Kidney (tissue), 14 donors: Measurements from ENCODE around the gene ABI1. TPM values are rescaled to one million over a fixed set of nuclear protein-coding genes. Genes with fewer than 3 reads are reported as not detected.

Experiments used
- DNase-seq, 5 donors: peaks; one replicate each; pipeline ENCODE4 v3.0.0-alpha.2; 2013 to 2020
- FAIRE-seq: peaks from 2 replicates; lab custom pipeline; 2012; peaks lifted over from hg19 to GRCh38; lab: Jason Lieb, UNC
- H3K27ac ChIP-seq, 2 donors: one replicate each; pipeline ENCODE4 v1.7.0; 2013; ENCODE audit warnings: low read depth in 2 of 2, low read length in 2 of 2, inconsistent platforms in 1 of 2
- H3K27me3 ChIP-seq: one replicate; pipeline ENCODE4 v1.7.1; 2013; ENCODE audit warnings: low read length, inconsistent platforms; ENCODE audit not compliant: control insufficient read depth, insufficient read depth
- H3K36me3 ChIP-seq, 3 donors: one replicate each; pipeline versions ENCODE4 v1.7.0 to v1.7.1; 2013; ENCODE audit warnings: low read length in 3 of 3, control low read depth in 1 of 3, inconsistent platforms in 1 of 3; ENCODE audit not compliant: insufficient read depth in 3 of 3, control insufficient read depth in 2 of 3
- H3K4me1 ChIP-seq, 3 donors: one replicate each; pipeline versions ENCODE4 v1.7.0 to v1.7.1; 2013; ENCODE audit warnings: low read length in 3 of 3, inconsistent platforms in 1 of 3, low read depth in 1 of 3; ENCODE audit not compliant: control insufficient read depth in 2 of 3, insufficient read depth in 2 of 3
- H3K4me3 ChIP-seq, 3 donors: one replicate each; pipeline versions ENCODE4 v1.7.0 to v1.8.1; 2013; ENCODE audit warnings: low read length in 3 of 3, control low read depth in 1 of 3, inconsistent platforms in 1 of 3
- H3K9ac ChIP-seq, 3 donors: one replicate each; pipeline versions ENCODE4 v1.7.0 to v1.7.1; 2013; ENCODE audit warnings: low read length in 3 of 3, control low read depth in 1 of 3, inconsistent platforms in 1 of 3
- H3K9me3 ChIP-seq, 3 donors: one replicate each; pipeline versions ENCODE4 v1.7.0 to v1.7.1; 2013; ENCODE audit warnings: low read length in 3 of 3, control low read depth in 1 of 3, inconsistent platforms in 1 of 3; ENCODE audit not compliant: control insufficient read depth in 2 of 3, insufficient read depth in 1 of 3
- intact Hi-C: fragments of 100-400 bp; cut with DNase I; formaldehyde crosslinking; loops from one replicate; pipeline ENCODE4 v1.11.1; 2022
- polyA plus RNA-seq: library from polyadenylated mRNA; stranded (reverse); fragments of 350-450 nt; fragmentation: Illumina TruSeq; extraction: RNeasy Lipid Tissue Mini Kit (QIAGEN cat#74804); gene quantifications from one replicate; pipeline ENCODE4 v1.2.3, GENCODE V29; 2014; ENCODE audit warnings: low read depth, low replicate concordance; ENCODE audit not compliant: insufficient read depth
- total RNA-seq: library from RNA; stranded (reverse); fragmentation: NEBNext Ultra II Directional; extraction: Animal tissue kit (Norgen Biotek cat#: 25700); gene quantifications from one replicate; pipeline ENCODE4 v1.2.1, GENCODE V29; 2021
- TF ChIP-seq, protein P1 (sequence below): IDR thresholded peaks from 3 replicates; pipeline ENCODE4 v1.5.1; 2012; ENCODE audit warnings: mild to moderate bottlenecking, moderate library complexity, borderline replicate concordance; ENCODE audit not compliant: insufficient read depth; ENCODE audit errors: extremely low read depth
- donor health status: control.
- donor health status: control.
- donor health status: control.
- donor health status: control.
- donor health status: control.
- donor health status: DM: yes; HTN: yes; CAD: no.
- donor health status: Normal renal cell carcinoma (clear cell type).

The ABI1 gene
- total and polyA plus RNA-seq, 2 donors from 2014 or later = 25.7 to 54.1 TPM

DNA sequence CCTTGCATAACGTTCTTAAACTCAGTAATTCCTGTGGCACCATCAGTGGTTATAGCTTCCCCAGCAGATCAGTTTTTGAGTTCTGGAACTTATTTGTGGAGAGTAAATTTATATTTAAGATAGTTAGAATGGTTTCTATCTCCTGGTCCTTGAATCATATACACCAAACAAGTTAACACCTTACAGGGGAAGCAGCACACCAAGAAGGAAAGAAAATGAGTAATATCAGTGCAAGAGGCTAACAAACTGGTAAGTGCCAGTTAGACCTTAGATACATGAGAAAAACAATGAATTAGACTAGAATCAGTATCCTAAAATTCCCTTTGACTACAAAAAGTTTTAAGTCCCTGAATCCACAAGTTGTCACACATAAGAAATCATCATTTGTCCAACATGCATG lies 54.2 kb downstream of the ABI1 start:
- TF ChIP-seq, protein P1, sequence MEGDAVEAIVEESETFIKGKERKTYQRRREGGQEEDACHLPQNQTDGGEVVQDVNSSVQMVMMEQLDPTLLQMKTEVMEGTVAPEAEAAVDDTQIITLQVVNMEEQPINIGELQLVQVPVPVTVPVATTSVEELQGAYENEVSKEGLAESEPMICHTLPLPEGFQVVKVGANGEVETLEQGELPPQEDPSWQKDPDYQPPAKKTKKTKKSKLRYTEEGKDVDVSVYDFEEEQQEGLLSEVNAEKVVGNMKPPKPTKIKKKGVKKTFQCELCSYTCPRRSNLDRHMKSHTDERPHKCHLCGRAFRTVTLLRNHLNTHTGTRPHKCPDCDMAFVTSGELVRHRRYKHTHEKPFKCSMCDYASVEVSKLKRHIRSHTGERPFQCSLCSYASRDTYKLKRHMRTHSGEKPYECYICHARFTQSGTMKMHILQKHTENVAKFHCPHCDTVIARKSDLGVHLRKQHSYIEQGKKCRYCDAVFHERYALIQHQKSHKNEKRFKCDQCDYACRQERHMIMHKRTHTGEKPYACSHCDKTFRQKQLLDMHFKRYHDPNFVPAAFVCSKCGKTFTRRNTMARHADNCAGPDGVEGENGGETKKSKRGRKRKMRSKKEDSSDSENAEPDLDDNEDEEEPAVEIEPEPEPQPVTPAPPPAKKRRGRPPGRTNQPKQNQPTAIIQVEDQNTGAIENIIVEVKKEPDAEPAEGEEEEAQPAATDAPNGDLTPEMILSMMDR = no peak
- Histone ChIP-seq H3K4me3 (no peak overlapping the region), H3K4me1 (peaks cover 0 to 7% (median 4%) of the 10 kb centered on the region in 3 donors), H3K9me3 (no peaks in the 10 kb centered on the region), H3K27me3 (no peaks in the 10 kb centered on the region), H3K27ac (no peak overlapping the region), H3K9ac (no peak overlapping the region), H3K36me3 (no peaks in the 10 kb centered on the region)
- DNase-seq (no peak), FAIRE-seq (no peak)
- intact Hi-C loops = no loop called here

DNA sequence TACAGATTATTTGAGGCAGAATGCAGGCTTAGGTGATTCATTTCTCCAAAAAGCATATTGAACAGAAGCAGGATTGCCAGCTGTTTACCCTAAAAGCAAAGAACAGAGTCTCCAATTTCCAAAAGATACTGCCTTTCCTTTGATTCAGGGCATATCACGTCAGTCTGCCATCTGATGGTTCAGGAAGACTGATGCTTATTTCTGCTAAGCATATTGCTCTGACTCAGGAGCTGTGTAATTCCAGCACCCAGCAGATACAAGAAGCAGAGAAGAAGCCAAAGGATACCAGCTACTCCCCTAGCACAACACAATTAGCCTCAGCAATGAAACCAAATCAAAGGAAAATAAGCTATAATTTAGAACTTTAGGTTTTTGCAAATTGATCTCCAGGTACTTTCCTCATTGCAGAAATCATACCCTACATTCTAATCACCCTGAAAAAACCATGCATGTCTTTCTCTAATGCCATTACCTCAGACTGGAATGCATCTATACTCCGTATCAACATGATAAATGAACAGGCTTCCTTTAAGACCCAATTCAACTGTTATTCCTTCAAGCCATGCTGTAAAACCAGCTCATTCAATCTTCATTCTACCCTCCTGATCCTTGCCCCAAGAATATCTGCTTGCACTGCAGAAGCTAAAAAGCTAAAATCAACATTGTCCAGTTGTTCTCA lies 55.1 kb downstream of the ABI1 start:
- TF ChIP-seq, protein P1 = no peak

GRCh38 chr10:26804418-26805393 lies 56.1 kb downstream of the ABI1 start:
- FAIRE-seq (no peak), DNase-seq (no peak)
- TF ChIP-seq, protein P1 = no peak
- Histone ChIP-seq H3K36me3 (no peaks in the 10 kb centered on the region), H3K4me3 (no peak overlapping the region), H3K4me1 (peaks cover 0 to 7% (median 4%) of the 10 kb centered on the region in 3 donors), H3K27me3 (no peaks in the 10 kb centered on the region), H3K27ac (no peak overlapping the region), H3K9me3 (no peaks in the 10 kb centered on the region), H3K9ac (no peak overlapping the region)
- intact Hi-C loops = no loop called here

More for the DNA sequence above, 55.1 kb downstream of the ABI1 start:
- Histone ChIP-seq H3K27ac (no peak overlapping the region), H3K27me3 (no peaks in the 10 kb centered on the region), H3K4me3 (no peak overlapping the region), H3K36me3 (no peaks in the 10 kb centered on the region), H3K4me1 (peaks cover 0 to 7% (median 4%) of the 10 kb centered on the region in 3 donors), H3K9me3 (no peaks in the 10 kb centered on the region), H3K9ac (no peak overlapping the region)
- DNase-seq = no peak
- intact Hi-C loops = no loop called here
- no peak for FAIRE-seq
